GM19025 (cell line): ENCODE measurements around the gene OR5AK2.
"Not testable (repeated sequence)": the region's sequence is repeated elsewhere in the genome, so short reads cannot be mapped to it uniquely, and the experiment has no call there.

ENCODE experiments used
- ATAC-seq: cut with Tn5 transposase; IDR thresholded peaks from one replicate; pipeline ENCODE4 v1.9.1; 2021; ENCODE audit warnings: mild to moderate bottlenecking, low read depth, moderate library complexity; ENCODE audit not compliant: unreplicated experiment

The OR5AK2 gene, protein sequence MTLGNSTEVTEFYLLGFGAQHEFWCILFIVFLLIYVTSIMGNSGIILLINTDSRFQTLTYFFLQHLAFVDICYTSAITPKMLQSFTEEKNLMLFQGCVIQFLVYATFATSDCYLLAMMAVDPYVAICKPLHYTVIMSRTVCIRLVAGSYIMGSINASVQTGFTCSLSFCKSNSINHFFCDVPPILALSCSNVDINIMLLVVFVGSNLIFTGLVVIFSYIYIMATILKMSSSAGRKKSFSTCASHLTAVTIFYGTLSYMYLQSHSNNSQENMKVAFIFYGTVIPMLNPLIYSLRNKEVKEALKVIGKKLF

GRCh38 chr11:56988614-56989013, at the start of gene OR5AK2:
Gene OR5AK2 (plus strand): TSS chr11:56988914. CDS start chr11:56988914, 0 bp downstream.
- no peak for ATAC-seq

DNA sequence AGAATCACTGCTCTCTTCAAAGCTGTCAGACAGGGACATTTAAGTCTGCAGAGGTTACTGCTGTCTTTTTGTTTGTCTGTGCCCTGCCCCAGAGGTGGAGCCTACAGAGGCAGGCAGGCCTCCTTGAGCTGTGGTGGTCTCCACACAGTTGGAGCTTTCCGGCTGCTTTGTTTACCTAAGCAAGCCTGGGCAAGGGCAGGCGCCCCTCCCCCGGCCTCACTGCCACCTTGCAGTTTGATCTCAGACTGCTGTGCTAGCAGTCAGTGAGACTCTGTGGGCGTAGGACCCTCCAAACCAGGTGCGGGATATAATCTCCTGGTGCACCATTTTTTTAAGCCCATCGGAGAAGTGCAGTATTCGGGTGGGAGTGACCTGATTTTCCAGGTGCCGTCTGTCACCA, 43.2 kb upstream of the OR5AK2 start:
- ATAC-seq, result not testable (repeated sequence)

GRCh38 chr11:56948991-56949515, 39.7 kb upstream of the OR5AK2 start:
- no peak for ATAC-seq

DNA sequence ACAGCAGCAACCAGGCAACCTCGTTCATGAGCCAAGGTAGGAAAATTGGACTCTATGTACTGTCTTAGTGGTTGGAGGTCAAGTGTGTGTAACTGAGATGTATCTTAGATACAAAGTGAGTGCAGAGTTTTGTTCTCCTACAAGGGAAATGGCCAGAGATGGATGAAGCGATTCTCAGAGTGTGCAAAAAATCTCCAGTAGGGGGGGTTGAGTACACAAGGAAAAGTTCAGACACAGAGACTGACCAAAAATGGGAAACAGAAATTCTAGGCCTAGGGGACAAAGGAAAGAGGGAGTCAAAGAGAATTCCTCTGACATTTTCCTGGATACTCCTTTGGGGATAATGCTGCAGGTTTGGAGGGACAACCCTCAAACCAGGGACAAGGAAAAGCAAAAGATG, 38.2 kb upstream of the OR5AK2 start:
- ATAC-seq, result no peak

GRCh38 chr11:56953907-56954306, 34.8 kb upstream of the OR5AK2 start:
- ATAC-seq, result not testable (repeated sequence)

- ATAC-seq, result no peak
Measured at GRCh38 chr11:56961609-56962008, 27.1 kb upstream of the OR5AK2 start.

DNA sequence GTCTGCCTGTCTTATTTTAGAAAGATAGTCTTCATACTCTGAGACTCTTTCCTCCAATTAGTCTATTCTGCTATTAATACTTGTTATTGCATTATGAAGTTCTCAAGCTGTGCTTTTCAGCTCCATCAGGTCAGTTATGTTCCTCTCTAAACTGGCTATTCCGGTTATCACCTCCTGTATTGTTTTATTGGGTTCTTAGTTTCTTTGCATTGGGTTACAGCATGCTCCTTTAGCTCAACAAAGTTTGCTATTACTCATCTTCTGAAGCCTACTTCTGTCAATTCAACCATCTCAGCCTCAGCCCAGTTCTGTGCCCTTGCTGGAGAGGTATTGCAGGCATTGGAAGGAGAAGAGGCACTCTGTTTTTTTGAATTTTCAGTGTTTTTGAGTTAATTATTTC, 21.0 kb upstream of the OR5AK2 start:
- no peak for ATAC-seq

DNA sequence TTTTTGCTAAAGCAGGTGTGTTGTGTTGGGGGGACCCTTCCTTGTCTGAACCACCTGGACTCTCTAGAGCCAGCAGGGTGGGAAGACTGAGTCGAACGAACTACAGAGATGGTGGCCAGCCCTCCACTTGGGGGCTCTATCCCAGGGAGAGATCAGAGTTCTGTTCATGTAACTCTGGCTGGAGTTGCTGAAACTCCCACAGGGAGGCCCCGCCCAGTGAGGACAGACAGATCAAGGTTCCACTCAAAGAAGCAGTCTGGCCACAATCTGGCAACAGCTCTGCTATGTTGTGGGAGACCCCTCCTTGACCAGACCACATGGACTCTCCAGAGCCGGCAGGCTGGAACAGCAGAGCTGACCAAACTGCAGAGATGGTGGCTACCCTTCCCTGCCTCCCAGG, 20.2 kb upstream of the OR5AK2 start:
- ATAC-seq, result no peak

DNA sequence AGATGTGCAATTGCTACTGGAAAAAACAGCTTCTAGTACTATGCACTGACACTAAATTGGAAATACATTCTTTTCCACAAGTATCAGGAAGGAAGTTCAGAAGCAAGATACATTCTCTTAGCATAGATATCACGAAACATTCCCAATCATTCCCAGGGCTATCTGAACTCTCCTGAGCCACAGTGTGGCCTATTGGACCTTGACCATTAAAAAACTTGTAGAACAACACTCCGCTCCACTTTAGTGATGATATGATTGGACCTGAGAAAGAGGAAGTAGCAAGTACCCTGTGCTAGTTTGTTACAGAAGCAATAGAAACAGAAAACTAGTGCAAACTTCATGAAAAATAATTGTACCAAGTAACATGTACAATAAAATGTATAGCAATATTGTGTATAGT, 11.4 kb upstream of the OR5AK2 start:
- no peak for ATAC-seq

DNA sequence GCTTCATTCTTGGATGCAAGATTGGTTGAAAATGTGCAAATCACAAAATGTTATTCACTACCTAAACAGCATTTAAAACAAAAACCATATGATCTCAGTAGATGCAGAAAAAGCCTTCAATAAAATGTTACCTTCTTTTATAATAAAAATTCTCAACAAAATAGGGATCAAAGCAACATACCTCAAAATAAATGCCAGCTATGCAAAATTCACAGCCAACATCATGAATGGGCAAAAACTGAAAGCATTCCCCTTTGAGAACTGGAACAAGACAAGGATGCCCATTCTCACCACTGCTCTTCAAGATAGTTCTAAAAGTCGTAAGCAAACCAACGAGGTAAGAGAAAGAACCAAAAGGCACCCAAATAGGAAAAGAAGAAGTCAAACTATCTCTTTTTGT, 2.0 kb downstream of the OR5AK2 start:
- ATAC-seq, result no peak

DNA sequence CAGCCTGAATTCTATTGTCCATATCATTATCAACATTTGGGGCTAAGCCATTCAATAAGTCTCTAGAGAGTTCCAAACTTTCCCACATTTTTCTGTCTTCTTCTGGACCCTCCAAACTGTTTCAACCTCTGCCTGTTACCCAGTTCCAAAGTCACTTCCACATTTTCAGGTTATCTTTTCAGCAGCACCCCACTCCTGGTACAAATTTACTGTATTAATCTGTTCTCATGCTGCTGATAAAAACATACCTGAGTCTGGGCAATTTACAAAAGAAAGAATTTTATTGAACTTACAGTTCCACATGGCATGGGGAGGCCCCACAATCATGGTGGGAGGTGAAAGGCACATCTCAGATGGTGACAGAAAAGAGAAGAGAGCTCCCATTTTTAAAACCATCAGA, 5.8 kb downstream of the OR5AK2 start:
- no peak for ATAC-seq

DNA sequence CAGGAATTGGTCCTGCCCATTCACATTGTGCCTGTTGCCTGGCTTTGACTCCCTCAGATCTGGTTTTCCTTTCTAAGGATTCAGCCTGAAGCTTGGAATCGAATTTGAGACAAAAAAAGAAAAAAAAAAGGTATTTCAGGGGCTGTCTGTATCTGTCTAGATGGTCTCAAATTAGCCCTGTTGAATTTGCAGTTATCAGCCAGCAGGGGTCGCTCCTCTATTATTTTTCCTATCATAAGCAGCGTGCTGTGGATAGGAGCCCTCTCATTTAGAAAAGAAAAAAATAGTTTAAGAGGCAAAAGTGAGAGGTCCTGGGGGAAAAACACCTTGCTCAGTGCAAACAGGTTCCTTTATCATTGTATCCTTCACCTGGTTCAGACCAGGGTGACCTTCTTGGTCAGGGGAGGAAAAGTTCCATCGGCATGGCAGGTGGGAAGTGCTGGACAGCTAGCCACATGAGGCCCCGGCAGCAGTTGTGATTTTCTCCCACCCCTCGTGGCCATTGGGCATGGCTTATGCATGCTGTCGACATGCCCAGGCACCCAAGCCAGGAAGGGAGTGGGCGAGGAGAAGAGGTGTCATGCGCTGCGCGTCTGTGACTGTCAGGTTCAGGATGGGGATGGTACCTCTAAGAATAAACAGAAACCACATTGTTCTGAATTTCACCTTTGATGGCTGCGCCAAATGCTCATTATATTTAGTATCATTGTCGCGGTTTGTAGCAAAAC, 13.1 kb downstream of the OR5AK2 start:
- no peak for ATAC-seq

GRCh38 chr11:57008373-57008772, 19.7 kb downstream of the OR5AK2 start:
- ATAC-seq, result no peak

DNA sequence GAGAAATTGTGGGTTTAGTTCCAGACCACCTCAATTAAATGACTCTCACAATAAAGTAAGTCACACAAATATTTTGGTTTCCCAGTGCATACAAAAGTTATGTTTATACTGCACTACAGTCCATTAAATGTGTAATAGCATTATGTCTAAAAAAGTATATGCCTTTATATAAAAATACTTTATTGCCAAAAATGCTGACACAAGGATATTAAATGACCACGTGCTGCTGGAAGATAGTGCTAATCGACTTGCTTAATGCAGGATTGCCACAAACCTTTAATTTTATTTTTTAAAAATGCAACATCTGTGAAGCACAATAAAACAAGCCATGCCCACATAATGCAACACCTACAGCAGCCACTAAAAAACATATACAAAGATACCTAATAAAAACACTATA, 27.0 kb downstream of the OR5AK2 start:
- ATAC-seq, result no peak

DNA sequence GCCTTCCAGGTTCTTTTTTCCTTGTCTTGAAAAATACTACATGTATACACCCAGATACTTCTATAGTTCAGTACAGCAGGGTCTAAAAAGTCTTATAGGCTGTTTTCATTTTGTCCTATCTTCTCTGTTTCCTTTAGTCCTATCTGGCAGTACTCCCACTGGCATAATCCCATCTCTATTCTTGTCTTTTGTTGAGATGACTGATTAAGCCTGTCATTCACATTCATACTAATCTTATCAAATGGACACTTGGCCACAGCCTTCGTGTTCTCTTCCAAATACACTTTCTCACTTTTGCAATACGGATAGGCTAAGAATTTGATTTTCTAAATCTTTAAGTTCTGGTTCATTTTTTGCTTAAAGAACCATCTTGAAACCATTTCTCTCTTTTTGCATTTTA, 42.8 kb downstream of the OR5AK2 start:
- no peak for ATAC-seq
